Gastroesophageal sphincter (tissue), 3 donors: ENCODE measurements around the gene MAP3K14.

Experiments used
- CTCF ChIP-seq, 4 experiments: fragments of 200-600 bp in 2 of 4; fragments of 450-650 bp in 2 of 4; sonication (generic) in 1 of 4; IDR thresholded peaks; one replicate each; pipeline ENCODE4 v1.5.1; 2017 to 2019; ENCODE audit warnings: antibody characterized with exemption in 4 of 4, mild to moderate bottlenecking in 2 of 4, moderate library complexity in 2 of 4
- EP300 ChIP-seq: sonication (generic); formaldehyde crosslinking; IDR thresholded peaks from one replicate; pipeline ENCODE4 v1.6.1; 2017; ENCODE audit warnings: antibody characterized with exemption, mild to moderate bottlenecking
- POLR2A ChIP-seq, 2 donors: fragments of 450-650 bp; IDR thresholded peaks; one replicate each; pipeline ENCODE4 v1.6.1; 2017; ENCODE audit warnings: antibody characterized with exemption in 2 of 2, mild to moderate bottlenecking in 2 of 2, moderate library complexity in 1 of 2
- POLR2AphosphoS5 ChIP-seq: sonication (generic); formaldehyde crosslinking; IDR thresholded peaks from one replicate; pipeline ENCODE4 v1.6.1; 2017; ENCODE audit warnings: antibody characterized with exemption

- peak in 1 of 4 experiments; percentile 11 for TF ChIP-seq CTCF (IDR thresholded peaks at IDR 0.05)
- no peak for TF ChIP-seq POLR2A (IDR thresholded peaks at IDR 0.05)
- no peak for TF ChIP-seq EP300
- no peak for TF ChIP-seq POLR2AphosphoS5
Measured at GRCh38 chr17:45234641-45235415, 82.0 kb downstream of the MAP3K14 start.
